ENCODE measurements around the gene CXorf65. TPM values are rescaled to one million over a fixed set of nuclear protein-coding genes. Genes with fewer than 3 reads are reported as not detected.

CXorf65 gene
- total RNA-seq, 4 donors from 2014 or later, result not detected

DNA sequence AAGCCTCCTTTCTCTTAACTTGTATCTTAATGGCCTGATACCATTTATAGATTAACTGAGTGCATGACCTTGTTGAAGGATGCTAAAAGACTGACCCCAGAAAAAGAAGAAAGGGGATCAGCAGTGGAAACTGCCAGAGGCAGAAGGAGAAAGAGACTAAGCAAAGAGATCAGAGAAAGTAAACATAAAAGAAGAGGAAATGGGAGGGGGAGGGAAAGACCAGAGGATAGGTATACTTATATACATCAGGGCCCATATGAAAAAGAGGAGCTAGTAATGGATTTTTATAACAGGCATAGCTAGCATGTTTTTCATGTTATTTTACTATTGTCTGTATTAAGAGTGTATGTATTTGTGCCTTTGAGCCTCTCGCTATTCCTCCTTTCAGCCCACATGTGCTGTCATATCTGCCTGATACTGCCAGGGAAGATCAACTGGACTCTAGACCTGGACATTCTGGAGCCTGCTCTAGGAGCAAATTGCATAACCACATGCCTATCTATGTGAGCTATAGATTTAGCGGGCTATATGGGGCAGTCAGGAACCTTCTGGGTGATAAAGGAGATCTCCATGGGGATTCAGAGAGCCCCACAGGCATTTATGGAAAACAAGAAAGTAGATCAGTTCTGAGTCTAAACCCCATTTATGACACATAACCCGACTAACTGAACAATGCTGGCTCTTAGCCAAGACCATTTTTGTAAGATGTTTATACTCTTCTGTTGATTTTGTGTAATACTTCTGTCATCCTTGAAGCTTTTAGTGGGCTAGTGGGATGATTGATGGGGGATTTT is 25.0 kb downstream of the CXorf65 start:
- H3K9me3 ChIP-seq, result no peaks in the 10 kb centered on the region
- no peaks in the 10 kb centered on the region for H3K4me1 ChIP-seq
- DNase-seq (ENCODE audit: low spot score in 2 of 2), result no peak
- H3K4me3 ChIP-seq, result no peak overlapping the region
- no peaks in the 10 kb centered on the region for H3K36me3 ChIP-seq
- no peak overlapping the region for H3K27ac ChIP-seq
- 57% methylated on average over 3 of the region's 3 CpGs for WGBS
- TF ChIP-seq, protein P1, sequence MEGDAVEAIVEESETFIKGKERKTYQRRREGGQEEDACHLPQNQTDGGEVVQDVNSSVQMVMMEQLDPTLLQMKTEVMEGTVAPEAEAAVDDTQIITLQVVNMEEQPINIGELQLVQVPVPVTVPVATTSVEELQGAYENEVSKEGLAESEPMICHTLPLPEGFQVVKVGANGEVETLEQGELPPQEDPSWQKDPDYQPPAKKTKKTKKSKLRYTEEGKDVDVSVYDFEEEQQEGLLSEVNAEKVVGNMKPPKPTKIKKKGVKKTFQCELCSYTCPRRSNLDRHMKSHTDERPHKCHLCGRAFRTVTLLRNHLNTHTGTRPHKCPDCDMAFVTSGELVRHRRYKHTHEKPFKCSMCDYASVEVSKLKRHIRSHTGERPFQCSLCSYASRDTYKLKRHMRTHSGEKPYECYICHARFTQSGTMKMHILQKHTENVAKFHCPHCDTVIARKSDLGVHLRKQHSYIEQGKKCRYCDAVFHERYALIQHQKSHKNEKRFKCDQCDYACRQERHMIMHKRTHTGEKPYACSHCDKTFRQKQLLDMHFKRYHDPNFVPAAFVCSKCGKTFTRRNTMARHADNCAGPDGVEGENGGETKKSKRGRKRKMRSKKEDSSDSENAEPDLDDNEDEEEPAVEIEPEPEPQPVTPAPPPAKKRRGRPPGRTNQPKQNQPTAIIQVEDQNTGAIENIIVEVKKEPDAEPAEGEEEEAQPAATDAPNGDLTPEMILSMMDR (IDR thresholded peaks at IDR 0.05), result no peak
- TF ChIP-seq EP300 (IDR thresholded peaks at IDR 0.05) (no peak), POLR2A (IDR thresholded peaks at IDR 0.05) (no peak), POLR2AphosphoS5 (IDR thresholded peaks at IDR 0.05) (no peak)
- no peaks in the 10 kb centered on the region for H3K27me3 ChIP-seq

DNA sequence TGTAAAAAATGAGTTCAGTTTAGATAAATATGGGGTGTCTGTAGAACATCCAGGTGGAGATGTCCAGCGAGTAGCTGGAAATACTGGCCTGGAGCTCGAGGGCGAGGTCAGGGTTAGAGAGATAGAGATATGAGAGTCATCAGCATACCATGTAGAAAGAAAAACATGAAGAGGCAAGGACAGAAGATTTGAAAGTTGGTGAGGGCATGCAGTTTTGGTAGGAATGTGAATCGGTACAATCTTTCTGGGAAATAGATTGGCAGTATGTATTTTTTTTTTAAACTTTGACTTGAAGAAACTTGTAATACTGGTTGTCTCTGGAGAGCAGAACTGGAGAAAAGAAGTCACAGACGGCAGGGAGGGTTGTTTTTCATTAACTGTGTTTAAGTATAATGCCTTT is 36.0 kb downstream of the CXorf65 start:
- Histone ChIP-seq H3K9me3 (no peaks in the 10 kb centered on the region), H3K27me3 (no peaks in the 10 kb centered on the region), H3K36me3 (no peaks in the 10 kb centered on the region), H3K4me1 (peaks cover 7% of the 10 kb centered on the region), H3K27ac (no peak overlapping the region), H3K4me3 (no peak overlapping the region)
- no peak for DNase-seq (ENCODE audit: low spot score in 2 of 2)
- 52% methylated on average over 5 of the region's 5 CpGs for WGBS
- no peak for TF ChIP-seq POLR2AphosphoS5 (IDR thresholded peaks at IDR 0.05)
- TF ChIP-seq EP300 (IDR thresholded peaks at IDR 0.05), result no peak
- TF ChIP-seq, protein P1 (IDR thresholded peaks at IDR 0.05), result no peak
- TF ChIP-seq POLR2A (IDR thresholded peaks at IDR 0.05), result no peak

DNA sequence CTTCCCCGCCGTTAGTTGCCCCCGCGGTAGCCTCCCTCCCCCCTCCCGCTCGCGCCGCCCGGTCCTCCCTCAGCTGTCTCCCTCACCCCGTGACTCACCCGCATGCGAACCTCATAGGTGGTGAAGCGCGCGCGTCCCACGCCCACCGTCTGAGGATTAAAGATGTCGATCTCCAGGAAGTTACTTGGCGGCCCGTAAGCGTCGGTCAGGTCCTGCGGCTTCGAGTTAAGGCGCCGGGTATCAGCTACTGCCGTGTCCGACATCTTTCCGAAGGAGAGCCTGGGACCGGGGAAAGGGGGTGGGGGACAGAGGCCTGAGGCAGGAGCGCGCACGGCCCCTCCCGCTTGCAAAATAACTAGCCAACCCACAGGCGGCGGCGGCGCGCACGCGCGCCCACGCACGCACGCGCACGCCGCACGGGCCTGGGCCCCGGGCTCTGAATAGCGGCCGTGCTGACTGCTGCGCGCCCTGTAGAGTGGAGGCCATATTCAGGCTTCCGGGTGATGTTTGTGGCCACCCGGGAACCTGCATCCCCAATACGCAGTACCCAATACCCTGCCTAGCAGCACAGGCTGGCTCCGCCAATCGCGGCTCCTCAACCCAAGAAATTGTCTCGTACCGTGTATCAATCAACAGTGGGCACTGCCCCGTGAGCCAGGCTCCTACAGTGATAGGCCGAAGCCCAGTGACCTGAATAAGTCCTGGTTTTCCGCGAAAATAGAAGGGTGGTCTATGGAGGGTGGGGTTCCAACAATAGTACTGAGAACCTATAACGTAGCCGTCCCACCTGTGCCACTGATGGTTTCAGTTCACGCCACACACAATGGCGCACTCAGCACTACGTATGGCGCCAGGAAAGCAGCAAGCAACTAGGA is 38.3 kb downstream of the CXorf65 start, which contains the start of gene SNX12:
Gene SNX12, minus strand, starts transcription at position 291 of the 875 bp plus-strand sequence. Its CDS starts 28 bp downstream, at position 263.
- 41% methylated on average over 30 of the region's 73 CpGs for WGBS
- DNase-seq (ENCODE audit: low spot score in 2 of 2), result peak; percentile 89 to 93
- Histone ChIP-seq H3K9me3 (no peaks in the 10 kb centered on the region), H3K36me3 (no peaks in the 10 kb centered on the region), H3K4me3 (peak within 1 kb of the TSS; percentile 58), H3K27me3 (no peaks in the 10 kb centered on the region), H3K27ac (peak within 1 kb of the TSS; percentile 88), H3K4me1 (peaks cover 7% of the 10 kb centered on the region)
- TF ChIP-seq, protein P1 (IDR thresholded peaks at IDR 0.05), result peak in 1 of 2 donors; percentile 92
- TF ChIP-seq POLR2AphosphoS5 (IDR thresholded peaks at IDR 0.05), result peak in 1 of 3 donors; percentile 20
- TF ChIP-seq POLR2A (IDR thresholded peaks at IDR 0.05), result no peak
- TF ChIP-seq EP300 (IDR thresholded peaks at IDR 0.05), result no peak

DNA sequence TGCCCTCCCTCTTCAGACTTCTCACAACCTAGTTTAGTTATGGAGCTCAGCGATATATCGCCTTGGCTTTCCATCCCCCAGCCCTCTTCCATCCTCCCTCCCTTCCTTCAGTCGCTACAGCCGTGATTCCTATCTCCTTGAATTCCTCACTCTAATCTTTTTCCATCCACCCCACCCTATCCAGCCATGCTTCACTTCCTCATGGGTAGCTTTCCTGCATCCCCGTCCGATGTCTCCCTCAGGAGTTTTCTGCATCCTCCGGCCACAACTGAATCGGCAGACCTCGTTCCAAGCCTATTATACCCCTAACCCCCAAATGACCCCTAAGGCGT is 38.9 kb downstream of the CXorf65 start:
- Histone ChIP-seq H3K36me3 (no peaks in the 10 kb centered on the region), H3K4me3 (peak overlapping the region; percentile 58), H3K9me3 (no peaks in the 10 kb centered on the region), H3K27ac (peak overlapping the region; percentile 88), H3K4me1 (peaks cover 7% of the 10 kb centered on the region), H3K27me3 (no peaks in the 10 kb centered on the region)
- TF ChIP-seq, protein P1 (IDR thresholded peaks at IDR 0.05), result no peak
- no peak for TF ChIP-seq POLR2A (IDR thresholded peaks at IDR 0.05)
- TF ChIP-seq POLR2AphosphoS5 (IDR thresholded peaks at IDR 0.05), result no peak
- no peak for TF ChIP-seq EP300 (IDR thresholded peaks at IDR 0.05)
- 48% methylated on average over 10 of the region's 10 CpGs for WGBS
- DNase-seq (ENCODE audit: low spot score in 2 of 2), result no peak

DNA sequence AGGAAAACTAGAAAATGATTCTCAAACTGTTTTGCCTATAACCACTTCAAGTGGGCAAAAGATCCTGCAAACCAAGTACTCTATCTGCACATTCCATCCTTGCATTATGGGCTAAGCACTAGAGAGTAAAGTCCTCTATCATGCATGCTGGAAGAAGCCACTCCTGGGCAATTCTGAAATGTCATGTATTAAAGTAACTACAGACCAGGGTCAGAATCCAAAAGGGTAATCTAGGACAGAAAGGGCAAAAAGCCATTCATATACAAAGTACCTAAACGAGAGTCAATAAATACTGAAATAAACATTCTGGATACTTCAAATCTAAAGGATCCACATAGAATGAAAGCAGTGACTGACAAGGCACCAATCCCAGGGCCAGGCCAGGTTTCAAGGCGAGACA is 39.5 kb downstream of the CXorf65 start:
- H3K36me3 ChIP-seq, result no peaks in the 10 kb centered on the region
- no peaks in the 10 kb centered on the region for H3K9me3 ChIP-seq
- H3K4me3 ChIP-seq, result peak overlapping the region; percentile 58
- peak overlapping the region; percentile 88 for H3K27ac ChIP-seq
- no peaks in the 10 kb centered on the region for H3K27me3 ChIP-seq
- no peak for DNase-seq (ENCODE audit: low spot score in 2 of 2)
- TF ChIP-seq POLR2AphosphoS5 (IDR thresholded peaks at IDR 0.05) (no peak), EP300 (IDR thresholded peaks at IDR 0.05) (no peak), POLR2A (IDR thresholded peaks at IDR 0.05) (no peak)
- TF ChIP-seq, protein P1 (IDR thresholded peaks at IDR 0.05), result no peak
- H3K4me1 ChIP-seq, result peaks cover 7% of the 10 kb centered on the region
- WGBS, result 27% methylated on average over 2 of the region's 2 CpGs
